NCI-H345 (cell line): Measurements from ENCODE around the gene IPO13.
A peak's percentile ranks its signal among the peaks of the same experiment; 100 is the strongest.

Source experiments
- DNase-seq: peaks from one replicate; lab custom pipeline; 2025; lab: John Stamatoyannopoulos, UW

The IPO13 gene

DNA sequence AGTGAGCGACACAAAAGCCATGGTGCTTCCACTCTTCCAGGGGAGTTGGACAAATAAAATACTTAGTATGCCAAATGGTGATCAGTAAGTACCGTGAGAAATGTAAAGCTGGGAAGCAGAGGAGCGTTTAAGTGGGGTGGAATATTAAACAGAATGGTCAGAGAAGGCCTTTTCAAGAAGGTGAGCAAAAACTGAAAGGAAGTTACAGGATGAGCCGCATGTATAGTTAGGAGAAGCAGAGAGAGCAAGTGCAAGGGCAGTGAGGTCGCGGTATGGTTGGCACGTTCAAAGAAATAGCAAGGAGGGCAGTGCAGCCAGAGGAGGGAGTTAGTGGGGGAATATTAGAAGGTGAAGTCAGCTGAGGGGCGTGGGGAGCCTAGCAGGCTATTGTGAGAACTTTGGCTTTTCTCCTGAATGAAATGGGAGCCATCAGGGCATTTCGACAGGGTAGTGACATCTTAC, 27.3 kb downstream of the IPO13 start:
- DNase-seq = no peak

DNA sequence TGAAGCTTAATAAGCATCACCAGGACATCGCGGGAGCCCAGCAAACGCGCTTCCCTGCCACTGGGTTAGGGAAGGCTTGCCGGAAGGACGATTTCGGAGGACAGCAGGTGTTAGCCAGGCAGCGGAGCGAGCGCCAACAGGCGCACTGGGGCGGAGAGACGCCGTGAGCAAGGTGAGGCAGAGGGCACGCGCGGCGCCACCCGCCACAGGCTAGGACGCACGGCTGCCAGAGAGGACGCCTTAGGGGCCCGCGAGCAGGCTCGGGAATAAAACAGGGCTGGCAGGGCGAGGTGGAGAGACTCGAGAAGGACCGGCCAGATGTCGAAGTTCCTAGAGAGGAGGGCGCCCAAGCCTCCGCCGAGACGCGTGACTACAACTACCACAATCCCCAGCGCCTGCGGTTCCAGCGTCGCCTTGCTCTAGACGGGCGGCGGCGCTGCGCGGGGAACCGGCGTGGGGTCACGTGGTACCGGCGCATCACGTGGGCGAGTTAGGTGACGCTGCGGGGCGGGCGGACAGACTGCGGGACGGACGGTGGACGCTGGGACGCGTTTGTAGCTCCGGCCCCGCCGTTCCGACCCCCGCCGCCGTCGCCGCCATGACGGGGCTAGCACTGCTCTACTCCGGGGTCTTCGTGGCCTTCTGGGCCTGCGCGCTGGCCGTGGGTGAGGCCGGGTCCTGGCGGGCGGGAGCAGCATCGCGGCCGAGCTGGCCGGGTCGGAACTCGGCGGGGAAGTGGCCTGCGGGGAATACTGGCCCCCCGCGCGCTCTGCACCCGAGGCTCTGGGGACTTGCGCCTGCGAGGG, 27.9 kb downstream of the IPO13 start, which contains the start of gene ATP6V0B:
Gene ATP6V0B, plus strand, starts transcription at position 518 of the 806 bp plus-strand sequence. Its CDS starts 81 bp downstream, at position 599.
- peak; percentile 96 for DNase-seq

DNA sequence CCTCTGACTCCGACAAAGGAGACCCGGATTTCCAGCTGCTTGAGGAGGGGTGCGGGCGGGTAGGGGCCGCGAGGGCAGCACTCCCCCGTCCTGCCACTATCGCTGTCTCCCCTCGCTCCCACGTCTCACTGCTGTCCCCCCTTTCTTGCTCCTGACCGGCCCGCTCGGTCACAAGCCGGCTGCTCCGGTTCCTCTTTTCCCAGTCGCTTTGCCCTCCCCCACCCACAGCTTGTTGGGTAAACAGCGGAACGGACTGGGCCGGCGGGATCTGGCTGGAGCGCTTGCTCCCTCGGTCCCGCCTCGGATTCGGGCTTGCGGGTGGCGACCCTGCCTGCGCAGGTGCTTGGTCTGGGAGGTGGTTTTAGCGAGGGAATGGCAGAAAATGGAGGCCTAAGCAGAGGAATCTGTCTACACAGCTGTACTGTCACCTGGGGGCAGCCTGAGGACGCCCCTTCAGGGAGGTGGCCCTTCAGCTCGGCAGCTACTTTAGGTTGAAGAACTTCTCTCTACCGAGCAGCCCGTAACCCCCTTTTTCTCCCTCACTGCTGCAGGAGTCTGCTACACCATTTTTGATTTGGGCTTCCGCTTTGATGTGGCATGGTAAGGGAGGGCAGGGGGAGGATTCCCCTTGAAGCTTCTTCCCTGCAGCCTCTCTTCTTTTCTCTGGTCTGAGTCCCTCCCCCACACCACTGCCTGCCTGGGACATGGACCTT, 28.7 kb downstream of the IPO13 start:
- no peak for DNase-seq

DNA sequence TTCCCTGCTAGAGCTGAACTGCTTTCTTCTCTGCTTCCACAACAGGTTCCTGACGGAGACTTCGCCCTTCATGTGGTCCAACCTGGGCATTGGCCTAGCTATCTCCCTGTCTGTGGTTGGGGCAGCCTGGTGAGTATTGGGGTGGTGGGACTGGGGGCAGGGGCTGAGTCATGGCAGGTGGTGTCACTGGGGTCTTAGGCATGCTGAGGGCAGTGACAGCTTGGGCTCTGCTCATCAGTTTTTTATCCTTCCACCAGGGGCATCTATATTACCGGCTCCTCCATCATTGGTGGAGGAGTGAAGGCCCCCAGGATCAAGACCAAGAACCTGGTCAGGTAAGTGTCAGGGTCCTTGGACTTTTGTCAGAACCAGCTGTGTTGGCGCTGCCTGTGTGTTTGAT, 29.3 kb downstream of the IPO13 start:
- no peak for DNase-seq

- no peak for DNase-seq
Measured at GRCh38 chr1:43976890-43977289, 30.1 kb downstream of the IPO13 start.

- no peak for DNase-seq
Measured at GRCh38 chr1:43977376-43978263, 30.9 kb downstream of the IPO13 start.

- DNase-seq = no peak
Measured at GRCh38 chr1:43978264-43978550, 31.5 kb downstream of the IPO13 start.

DNA sequence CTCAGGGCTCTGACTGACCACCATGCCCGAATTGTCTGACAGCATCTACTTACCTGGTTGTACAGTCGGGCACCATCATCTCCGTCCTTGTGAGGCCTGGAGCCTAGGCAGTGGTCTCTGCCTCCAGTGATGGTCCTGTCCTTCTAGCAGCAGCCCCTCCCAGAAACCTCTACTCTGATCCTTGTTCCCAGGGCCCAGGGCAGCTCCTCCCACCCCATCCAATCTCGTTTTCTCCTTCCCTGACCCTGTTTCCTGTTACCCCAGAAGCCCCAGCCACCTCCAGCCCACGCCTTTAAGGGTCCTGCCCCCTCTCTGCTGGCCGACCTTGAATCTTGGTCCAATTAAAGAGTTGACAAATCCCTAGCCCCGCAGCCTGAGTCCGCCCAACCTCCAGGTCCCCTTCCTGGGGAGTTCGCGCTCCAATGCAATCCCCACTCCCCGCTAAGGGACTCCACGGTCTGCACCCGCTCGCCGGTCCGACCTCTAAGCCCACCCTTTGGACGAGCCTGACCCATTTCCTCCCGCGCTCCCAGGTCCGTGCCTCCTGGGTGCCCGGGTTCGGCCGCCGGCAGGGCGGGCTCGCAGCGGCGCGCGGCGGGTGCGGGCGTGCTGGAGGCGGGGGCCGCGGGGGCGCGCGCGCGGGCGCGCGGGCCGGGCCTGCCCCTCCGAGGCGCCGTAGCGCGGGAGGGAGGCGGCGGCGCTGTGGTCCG, 32.0 kb downstream of the IPO13 start, which contains the start of gene B4GALT2:
Gene B4GALT2, plus strand, starts transcription at position 660 of the 710 bp plus-strand sequence. CDS start 1,951 bp downstream, outside the sequence.
- DNase-seq = peak; percentile 57

GRCh38 chr1:43979261-43979527, 32.4 kb downstream of the IPO13 start:
- no peak for DNase-seq

DNA sequence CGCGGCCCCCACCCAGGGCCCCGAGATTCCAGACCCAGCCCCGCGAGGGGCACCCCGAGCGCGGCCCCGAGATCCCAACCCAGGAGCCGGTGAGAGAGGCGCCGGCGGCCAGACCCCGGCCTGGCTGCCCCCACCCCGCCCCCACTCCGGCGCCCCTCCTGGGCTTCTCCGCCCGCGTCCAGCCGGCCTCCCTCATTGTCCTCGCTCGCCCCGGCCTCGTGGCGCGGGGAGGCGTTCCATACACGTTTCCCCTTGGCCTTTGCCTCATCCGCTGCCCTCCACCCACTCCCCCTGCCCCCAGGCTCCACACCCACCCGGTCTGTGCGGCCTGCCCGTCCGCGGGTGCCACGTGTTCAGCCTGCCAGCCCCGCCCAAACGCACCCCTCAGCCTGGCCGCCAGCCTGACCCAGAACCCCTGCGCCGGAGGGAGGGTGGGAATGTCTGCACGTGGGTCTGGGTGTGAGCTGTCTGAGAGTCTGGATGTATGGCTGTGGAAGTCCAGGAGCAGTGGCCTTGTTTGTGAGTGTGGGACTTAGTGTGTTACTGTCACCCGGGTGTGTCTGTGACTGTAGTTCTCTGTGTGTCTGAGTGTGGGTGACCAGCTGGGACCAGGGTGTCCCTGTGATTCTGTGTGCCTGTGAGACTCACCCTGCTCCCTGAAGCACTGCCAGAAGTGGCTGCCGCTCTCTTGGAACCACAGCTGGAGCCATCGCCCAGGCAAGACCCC, 32.9 kb downstream of the IPO13 start:
- DNase-seq = peak; percentile 8

GRCh38 chr1:43980255-43981134, 33.7 kb downstream of the IPO13 start:
- no peak for DNase-seq

DNA sequence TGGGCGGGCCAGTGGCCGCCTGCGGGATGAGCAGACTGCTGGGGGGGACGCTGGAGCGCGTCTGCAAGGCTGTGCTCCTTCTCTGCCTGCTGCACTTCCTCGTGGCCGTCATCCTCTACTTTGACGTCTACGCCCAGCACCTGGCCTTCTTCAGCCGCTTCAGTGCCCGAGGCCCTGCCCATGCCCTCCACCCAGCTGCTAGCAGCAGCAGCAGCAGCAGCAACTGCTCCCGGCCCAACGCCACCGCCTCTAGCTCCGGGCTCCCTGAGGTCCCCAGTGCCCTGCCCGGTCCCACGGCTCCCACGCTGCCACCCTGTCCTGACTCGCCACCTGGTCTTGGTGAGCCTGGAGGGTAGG, 34.4 kb downstream of the IPO13 start:
- no peak for DNase-seq

DNA sequence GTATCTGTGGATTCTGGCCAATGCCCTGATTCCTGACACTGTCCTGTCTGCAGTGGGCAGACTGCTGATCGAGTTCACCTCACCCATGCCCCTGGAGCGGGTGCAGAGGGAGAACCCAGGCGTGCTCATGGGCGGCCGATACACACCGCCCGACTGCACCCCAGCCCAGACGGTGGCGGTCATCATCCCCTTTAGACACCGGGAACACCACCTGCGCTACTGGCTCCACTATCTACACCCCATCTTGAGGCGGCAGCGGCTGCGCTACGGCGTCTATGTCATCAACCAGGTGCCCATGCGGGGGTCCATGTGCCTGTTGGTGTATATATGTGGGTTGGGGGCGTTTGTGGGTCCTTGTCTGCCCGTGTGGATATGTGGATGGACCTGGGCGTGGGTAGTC, 34.9 kb downstream of the IPO13 start:
- no peak for DNase-seq

- DNase-seq = no peak
Measured at GRCh38 chr1:43982241-43982640, 35.5 kb downstream of the IPO13 start.

DNA sequence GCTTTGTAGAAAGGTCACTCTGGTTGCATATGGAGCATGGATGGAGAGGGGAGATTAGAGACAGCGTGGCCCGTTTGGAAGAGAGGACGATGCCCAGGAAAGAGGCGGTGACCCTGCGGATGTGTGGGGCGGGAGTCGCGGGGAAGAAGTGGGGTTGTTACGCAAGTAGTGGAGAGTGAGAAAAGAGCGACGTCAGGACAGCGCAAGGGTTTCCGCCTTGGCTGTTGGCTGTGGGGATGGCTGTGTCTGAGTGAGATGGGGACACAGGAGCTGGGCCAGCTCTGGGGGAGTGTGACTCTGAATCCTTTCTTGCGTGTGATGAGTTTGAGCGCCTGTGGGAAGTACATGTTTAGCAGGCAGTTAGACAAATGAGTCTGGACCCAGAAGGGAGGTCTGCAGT, 36.1 kb downstream of the IPO13 start:
- no peak for DNase-seq

- DNase-seq = no peak
Measured at GRCh38 chr1:43983253-43983899, 36.6 kb downstream of the IPO13 start.

GRCh38 chr1:43984855-43985254, 38.1 kb downstream of the IPO13 start:
- no peak for DNase-seq

DNA sequence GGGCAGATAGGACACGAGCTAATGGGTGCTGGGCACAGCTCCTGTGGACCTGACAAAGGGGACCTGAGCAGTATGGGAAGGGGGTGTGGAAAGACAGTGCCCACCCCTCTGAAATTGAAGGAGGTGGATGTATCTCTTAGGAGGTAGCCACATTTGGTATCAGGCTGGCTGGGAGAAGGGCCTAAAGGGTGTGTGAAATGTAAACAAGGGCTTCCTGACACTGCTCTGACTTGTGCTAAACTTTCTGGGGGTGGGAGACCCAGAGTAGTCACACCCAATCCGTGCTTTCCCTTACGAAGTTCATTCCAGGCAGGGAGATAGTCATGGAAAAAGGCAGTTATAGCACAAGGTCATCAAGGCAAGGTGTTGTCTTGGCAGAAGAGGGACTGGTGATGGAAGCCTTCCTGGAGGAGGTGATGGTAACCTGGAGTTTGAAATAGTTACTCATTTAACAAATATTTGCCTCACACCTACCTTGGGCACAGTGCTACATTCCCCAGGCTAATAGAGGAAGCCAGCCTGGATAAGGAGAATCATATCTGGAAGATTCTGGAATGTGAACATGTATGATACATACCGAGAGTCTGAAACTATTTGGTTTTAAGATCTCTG, 39.3 kb downstream of the IPO13 start:
- DNase-seq = no peak

DNA sequence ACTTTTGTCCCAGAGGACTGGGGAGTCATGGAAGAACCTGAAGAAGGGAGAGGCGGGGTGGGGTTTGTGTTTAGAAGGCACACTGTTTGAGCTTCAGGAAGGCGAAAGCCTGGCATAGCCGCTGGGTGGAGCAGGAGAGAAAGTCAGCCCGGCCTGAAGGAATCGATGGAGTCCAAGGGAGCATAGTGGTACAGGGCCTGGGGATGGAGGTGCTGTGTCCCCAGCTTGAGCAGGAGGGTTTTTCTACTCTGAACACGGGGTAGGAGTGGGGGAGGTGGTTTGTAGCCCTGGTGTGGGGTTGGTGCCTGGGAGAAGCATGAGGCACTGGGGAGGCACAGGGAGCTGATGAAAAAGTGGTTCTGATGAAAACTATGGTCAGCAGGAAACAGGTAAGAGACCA, 40.0 kb downstream of the IPO13 start:
- DNase-seq = no peak
